ENCODE results near the gene CEP72.

CEP72 gene

DNA sequence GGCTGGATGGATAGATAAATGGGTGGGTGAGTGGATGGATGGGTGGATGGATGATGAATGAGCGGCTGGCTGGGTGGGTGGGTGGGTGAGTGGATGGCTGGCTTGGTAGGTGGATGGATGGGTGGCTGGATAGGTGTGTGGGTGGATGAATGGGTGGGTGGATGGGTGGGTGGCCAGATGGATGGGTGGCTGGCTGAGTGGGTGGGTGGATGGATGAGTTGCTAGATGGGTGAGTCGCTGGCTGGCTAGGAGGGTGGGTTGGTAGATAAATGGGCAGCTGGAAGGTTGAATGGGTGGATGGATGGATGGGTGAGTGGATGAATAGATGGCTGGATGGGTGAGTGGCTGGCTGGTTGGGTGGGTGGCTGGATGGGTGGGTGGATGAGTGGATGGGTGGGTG is 27.9 kb upstream of the CEP72 start:
- H3K27ac ChIP-seq (ENCODE audit: low read depth, low read length, poor library complexity, severe bottlenecking) = no peak overlapping the region
- H3K9me2 ChIP-seq (ENCODE audit: low read depth, low read length) = no peaks in the 10 kb centered on the region
- no peaks in the 10 kb centered on the region; the same call in 1 of the 2 replicates for H3K36me3 ChIP-seq (ENCODE audit: insufficient read depth, low read length)
- TF ChIP-seq CTCF (IDR thresholded peaks at IDR 0.05; ENCODE audit: low read length) (no peak), EZH2 (IDR thresholded peaks at IDR 0.05; ENCODE audit: borderline replicate concordance, low read length) (no peak)
- H3K9ac ChIP-seq (ENCODE audit: low read length) = no peak overlapping the region
- no peaks in the 10 kb centered on the region for H3F3A ChIP-seq (ENCODE audit: insufficient read depth, low read length)
- H3K27me3 ChIP-seq (ENCODE audit: insufficient read depth, low read length) = no peaks in the 10 kb centered on the region; the same call in 1 of the 2 replicates
- H3K4me2 ChIP-seq (ENCODE audit: low read length) = no peak overlapping the region
- H3K4me3 ChIP-seq (ENCODE audit: low read depth, low read length, poor library complexity, severe bottlenecking) = no peak overlapping the region
- no peaks in the 10 kb centered on the region for H4K20me1 ChIP-seq (ENCODE audit: insufficient read depth, low read length)
- H3K4me1 ChIP-seq (ENCODE audit: insufficient read depth, low read length, severe bottlenecking) = no peaks in the 10 kb centered on the region
- no peaks in the 10 kb centered on the region for H3K9me3 ChIP-seq (ENCODE audit: low read length)
- no peaks in the 10 kb centered on the region for H3K79me2 ChIP-seq (ENCODE audit: insufficient read depth, low read length)
- no peak overlapping the region for H2AFZ ChIP-seq (ENCODE audit: low read length)

- H3K4me1 ChIP-seq (ENCODE audit: insufficient read depth, low read length, severe bottlenecking) = no peaks in the 10 kb centered on the region
- H3K9me2 ChIP-seq (ENCODE audit: low read depth, low read length) = no peaks in the 10 kb centered on the region
- no peak overlapping the region for H2AFZ ChIP-seq (ENCODE audit: low read length)
- H4K20me1 ChIP-seq (ENCODE audit: insufficient read depth, low read length) = no peaks in the 10 kb centered on the region
- H3K79me2 ChIP-seq (ENCODE audit: insufficient read depth, low read length) = no peaks in the 10 kb centered on the region
- no peak overlapping the region for H3K4me3 ChIP-seq (ENCODE audit: low read depth, low read length, poor library complexity, severe bottlenecking)
- no peaks in the 10 kb centered on the region; the same call in 1 of the 2 replicates for H3K36me3 ChIP-seq (ENCODE audit: insufficient read depth, low read length)
- H3F3A ChIP-seq (ENCODE audit: insufficient read depth, low read length) = no peaks in the 10 kb centered on the region
- H3K27ac ChIP-seq (ENCODE audit: low read depth, low read length, poor library complexity, severe bottlenecking) = no peak overlapping the region
- no peaks in the 10 kb centered on the region; the same call in 1 of the 2 replicates for H3K27me3 ChIP-seq (ENCODE audit: insufficient read depth, low read length)
- no peak overlapping the region for H3K4me2 ChIP-seq (ENCODE audit: low read length)
- no peak for TF ChIP-seq EZH2 (IDR thresholded peaks at IDR 0.05; ENCODE audit: borderline replicate concordance, low read length)
- no peak for TF ChIP-seq CTCF (IDR thresholded peaks at IDR 0.05; ENCODE audit: low read length)
- H3K9ac ChIP-seq (ENCODE audit: low read length) = no peak overlapping the region
- H3K9me3 ChIP-seq (ENCODE audit: low read length) = no peaks in the 10 kb centered on the region
These were observed 27.3 kb upstream of the CEP72 start for GRCh38 chr5:584846-585245.

GRCh38 chr5:585556-585955 is 26.6 kb upstream of the CEP72 start:
- TF ChIP-seq EZH2 (IDR thresholded peaks at IDR 0.05; ENCODE audit: borderline replicate concordance, low read length) (no peak), CTCF (IDR thresholded peaks at IDR 0.05; ENCODE audit: low read length) (no peak)
- no peak overlapping the region for H3K4me2 ChIP-seq (ENCODE audit: low read length)
- no peaks in the 10 kb centered on the region for H3K9me3 ChIP-seq (ENCODE audit: low read length)
- no peaks in the 10 kb centered on the region for H3K9me2 ChIP-seq (ENCODE audit: low read depth, low read length)
- H3K79me2 ChIP-seq (ENCODE audit: insufficient read depth, low read length) = no peaks in the 10 kb centered on the region
- no peaks in the 10 kb centered on the region for H3K4me1 ChIP-seq (ENCODE audit: insufficient read depth, low read length, severe bottlenecking)
- no peaks in the 10 kb centered on the region; the same call in 1 of the 2 replicates for H3K36me3 ChIP-seq (ENCODE audit: insufficient read depth, low read length)
- no peak overlapping the region for H3K9ac ChIP-seq (ENCODE audit: low read length)
- H3K27me3 ChIP-seq (ENCODE audit: insufficient read depth, low read length) = no peaks in the 10 kb centered on the region; the same call in 1 of the 2 replicates
- no peak overlapping the region for H3K4me3 ChIP-seq (ENCODE audit: low read depth, low read length, poor library complexity, severe bottlenecking)
- H3F3A ChIP-seq (ENCODE audit: insufficient read depth, low read length) = no peaks in the 10 kb centered on the region
- H4K20me1 ChIP-seq (ENCODE audit: insufficient read depth, low read length) = no peaks in the 10 kb centered on the region
- no peak overlapping the region for H2AFZ ChIP-seq (ENCODE audit: low read length)
- no peak overlapping the region for H3K27ac ChIP-seq (ENCODE audit: low read depth, low read length, poor library complexity, severe bottlenecking)
